ENCODE measurements around the gene POLR2C.

POLR2C gene

DNA sequence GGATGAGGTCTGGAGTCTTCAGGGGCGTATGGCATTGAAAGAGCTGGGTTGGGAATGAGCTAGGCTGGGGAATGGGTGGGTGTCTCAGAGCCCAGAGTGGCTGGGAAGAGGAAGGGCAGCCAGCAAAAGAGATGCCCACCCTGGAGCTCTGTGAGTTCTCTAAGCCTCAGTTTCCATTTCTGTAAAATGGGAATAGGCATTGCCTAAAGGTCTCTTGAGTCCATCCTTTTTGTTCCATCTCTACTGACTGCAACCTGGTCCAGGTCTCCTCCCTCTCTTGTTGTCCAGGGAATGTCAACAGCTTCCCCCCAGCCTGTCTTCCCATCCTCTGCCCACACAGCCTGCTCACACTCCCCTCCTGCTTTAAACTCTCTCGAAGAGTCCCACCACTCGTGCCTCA, 54.3 kb downstream of the POLR2C start:
- H3K27ac ChIP-seq = no peak overlapping the region
- no peak overlapping the region for H3K4me3 ChIP-seq (ENCODE audit: low read depth, low read length)
- no peaks in the 10 kb centered on the region for H3K27me3 ChIP-seq (ENCODE audit: insufficient read depth, low read depth, severe bottlenecking)
- no peaks in the 10 kb centered on the region for H3K9me3 ChIP-seq (ENCODE audit: severe bottlenecking)
- no peak for TF ChIP-seq CTCF (IDR thresholded peaks at IDR 0.05; ENCODE audit: low read depth, low read length)
- H3K36me3 ChIP-seq = no peaks in the 10 kb centered on the region
- DNase-seq = no peak

DNA sequence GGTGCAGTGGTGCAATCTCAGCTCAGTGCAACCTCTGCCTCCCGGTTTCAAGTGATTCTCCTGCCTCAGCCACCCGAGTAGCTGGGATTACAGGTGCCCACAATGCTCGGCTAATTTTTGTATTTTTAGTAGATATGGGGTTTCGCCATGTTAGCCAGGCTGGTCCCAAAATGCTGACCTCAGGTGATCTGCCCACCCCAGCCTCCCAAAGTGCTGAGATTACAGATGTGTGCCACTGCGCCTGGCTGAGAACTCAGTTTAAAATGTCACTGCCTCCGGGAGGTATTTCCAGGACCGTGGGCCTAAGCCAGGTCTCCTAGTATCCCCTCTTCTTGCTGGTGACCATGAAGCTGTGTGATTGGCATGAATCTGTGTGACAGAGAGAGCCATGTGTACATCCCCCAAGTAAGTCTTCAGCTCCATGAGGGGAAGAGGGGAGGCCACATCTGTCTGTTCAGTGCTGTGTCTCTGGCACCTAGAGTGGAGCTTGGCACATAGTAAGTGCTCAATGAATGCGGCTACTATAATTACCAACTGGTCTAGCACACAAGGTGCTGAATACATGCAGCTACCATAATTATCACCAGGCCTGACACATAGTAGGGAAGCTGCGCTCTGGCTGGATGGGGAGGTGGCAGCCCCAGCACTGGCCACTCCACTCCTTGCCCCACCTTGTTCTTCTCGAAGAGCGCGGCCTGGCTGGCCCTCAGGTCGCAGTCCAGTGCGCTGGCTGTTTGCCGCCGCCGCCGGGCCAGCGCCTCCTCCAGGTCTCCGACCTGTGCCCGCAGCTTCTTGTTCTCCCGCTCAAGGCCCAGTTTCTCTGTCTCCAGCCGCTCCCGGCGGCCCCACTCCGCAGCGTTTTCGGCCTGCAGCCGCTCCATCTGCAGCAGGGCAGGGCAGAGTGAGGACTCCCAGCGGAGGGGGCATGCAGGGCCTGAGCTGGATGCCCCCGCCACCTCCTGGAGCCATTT, 55.2 kb downstream of the POLR2C start:
- Histone ChIP-seq H3K4me3 (ENCODE audit: low read depth, low read length) (no peak overlapping the region), H3K27me3 (ENCODE audit: insufficient read depth, low read depth, severe bottlenecking) (no peaks in the 10 kb centered on the region), H3K9me3 (ENCODE audit: severe bottlenecking) (no peaks in the 10 kb centered on the region), H3K36me3 (no peaks in the 10 kb centered on the region), H3K27ac (no peak overlapping the region)
- DNase-seq = no peak
- no peak for TF ChIP-seq CTCF (IDR thresholded peaks at IDR 0.05; ENCODE audit: low read depth, low read length)

- no peak overlapping the region for H3K4me3 ChIP-seq (ENCODE audit: low read depth, low read length)
- no peak overlapping the region for H3K27ac ChIP-seq
- DNase-seq = peak; percentile 45
- TF ChIP-seq CTCF (IDR thresholded peaks at IDR 0.05; ENCODE audit: low read depth, low read length) = peak; percentile 29
- no peaks in the 10 kb centered on the region for H3K27me3 ChIP-seq (ENCODE audit: insufficient read depth, low read depth, severe bottlenecking)
- H3K9me3 ChIP-seq (ENCODE audit: severe bottlenecking) = no peaks in the 10 kb centered on the region
- no peaks in the 10 kb centered on the region for H3K36me3 ChIP-seq
Observed at GRCh38 chr16:57518520-57518919, 56.0 kb downstream of the POLR2C start.

DNA sequence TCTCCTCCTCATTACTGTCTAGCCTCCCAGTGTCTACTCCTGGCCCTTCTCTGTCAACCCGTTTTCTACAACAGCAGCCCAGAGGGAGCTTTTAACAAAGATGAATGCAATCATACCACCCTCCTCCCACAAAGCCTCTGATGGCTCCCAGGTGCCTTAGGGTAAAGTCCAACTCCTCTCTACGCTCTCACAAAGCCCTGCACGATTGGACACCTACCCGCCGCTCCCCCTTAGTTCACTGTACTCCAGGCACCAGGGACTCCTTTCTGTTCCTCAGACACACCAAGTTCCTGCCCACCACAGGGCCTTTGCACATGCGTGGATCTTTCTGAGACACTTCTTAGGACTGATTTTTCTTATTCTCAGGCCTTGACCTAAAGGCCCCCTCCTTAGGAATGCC, 56.4 kb downstream of the POLR2C start:
- no peaks in the 10 kb centered on the region for H3K9me3 ChIP-seq (ENCODE audit: severe bottlenecking)

GRCh38 chr16:57519796-57520360, 57.4 kb downstream of the POLR2C start:
- H3K27me3 ChIP-seq (ENCODE audit: insufficient read depth, low read depth, severe bottlenecking) = no peaks in the 10 kb centered on the region
- H3K36me3 ChIP-seq = no peaks in the 10 kb centered on the region
- no peak overlapping the region; the same call in 1 of the 2 replicates for H3K27ac ChIP-seq
- peak; percentile 84 for DNase-seq
- H3K9me3 ChIP-seq (ENCODE audit: severe bottlenecking) = no peaks in the 10 kb centered on the region
- no peak overlapping the region for H3K4me3 ChIP-seq (ENCODE audit: low read depth, low read length)
- TF ChIP-seq CTCF (IDR thresholded peaks at IDR 0.05; ENCODE audit: low read depth, low read length) = peak; percentile 96

More for the DNA sequence above, 56.4 kb downstream of the POLR2C start:
- DNase-seq = no peak
- Histone ChIP-seq H3K27me3 (ENCODE audit: insufficient read depth, low read depth, severe bottlenecking) (no peaks in the 10 kb centered on the region), H3K4me3 (ENCODE audit: low read depth, low read length) (no peak overlapping the region), H3K27ac (no peak overlapping the region), H3K36me3 (no peaks in the 10 kb centered on the region)
- TF ChIP-seq CTCF (IDR thresholded peaks at IDR 0.05; ENCODE audit: low read depth, low read length) = no peak
